IMR-90 (cell line): ENCODE results near the gene ASAP2. TPM values are rescaled to one million over a fixed set of nuclear protein-coding genes. Genes with fewer than 3 reads are reported as not detected.

ENCODE experiments used
- ATAC-seq: fragments of 200-7000 bp; cut with Tn5 transposase; 2 replicates; pipeline ENCODE4 v1.9.1; 2020; ENCODE audit warnings: low read depth, mild to moderate bottlenecking, moderate library complexity
- BruUV-seq: library from RNA; stranded (reverse); fragments of 400-500 nt; replicated peaks from 2 replicates; lab custom pipeline; 2021; lab: Mats Ljungman, UMichigan
- CTCF ChIA-PET: fragments of 300-600 bp; formaldehyde crosslinking; extraction: SDS; loops from one replicate; lab custom pipeline; 2021; ENCODE audit warnings: antibody characterized with exemption; lab: Yijun Ruan, JAX
- POLR2A ChIA-PET: fragments of 300-600 bp; sonication (Branson Sonifier 250); formaldehyde crosslinking; loops from one replicate; lab custom pipeline; 2022; ENCODE audit warnings: antibody characterized with exemption; ENCODE audit not compliant: unreplicated experiment; lab: Charles Lee
- DNase-seq: peaks from one replicate; pipeline ENCODE4 v3.0.0; 2013
- H2AFZ ChIP-seq: replicated peaks from 2 replicates; pipeline ENCODE3; 2013; ENCODE audit warnings: low read length, mild to moderate bottlenecking; ENCODE audit not compliant: poor library complexity
- H2AK5ac ChIP-seq: 2 replicates; pipeline ENCODE4 v1.6.1; 2013; ENCODE audit warnings: low read depth, low read length, inconsistent platforms
- H2AK9ac ChIP-seq: replicated peaks from 2 replicates; pipeline ENCODE3; 2013; ENCODE audit warnings: mild to moderate bottlenecking, low read depth, low read length, moderate library complexity; ENCODE audit not compliant: poor library complexity
- H2BK120ac ChIP-seq: 2 replicates; pipeline ENCODE4 v1.6.1; 2013; ENCODE audit warnings: low read depth, low read length, inconsistent platforms
- H2BK15ac ChIP-seq: 3 replicates; pipeline ENCODE4 v1.6.1; 2013; ENCODE audit warnings: low read depth, low read length, inconsistent platforms
- H2BK20ac ChIP-seq: 2 replicates; pipeline ENCODE4 v1.6.1; 2013; ENCODE audit warnings: low read depth, mild to moderate bottlenecking, inconsistent platforms, low read length, moderate library complexity
- H2BK5ac ChIP-seq: 2 replicates; pipeline ENCODE4 v1.6.1; 2013; ENCODE audit warnings: mild to moderate bottlenecking, low read depth, low read length, inconsistent platforms; ENCODE audit not compliant: poor library complexity, severe bottlenecking
- H3K14ac ChIP-seq: replicated peaks from 2 replicates; pipeline ENCODE4 v1.6.1; 2013; ENCODE audit warnings: low read depth, low read length, inconsistent platforms
- H3K18ac ChIP-seq: 2 replicates; pipeline ENCODE4 v1.6.1; 2013; ENCODE audit warnings: low read depth, low read length, control low read depth
- H3K23ac ChIP-seq: 2 replicates; pipeline ENCODE4 v1.6.1; 2013; ENCODE audit warnings: low read depth, low read length, inconsistent platforms
- H3K27ac ChIP-seq: 2 replicates; pipeline ENCODE4 v1.5.1; 2013; ENCODE audit warnings: mild to moderate bottlenecking, control low read depth, low read length; ENCODE audit not compliant: insufficient read depth
- H3K27me3 ChIP-seq: 2 replicates; pipeline ENCODE4 v1.6.1; 2013; ENCODE audit warnings: low read length; ENCODE audit not compliant: control insufficient read depth, insufficient read depth
- H3K36me3 ChIP-seq: 2 replicates; pipeline ENCODE4 v1.6.1; 2013; ENCODE audit warnings: low read length, mixed read lengths; ENCODE audit not compliant: control insufficient read depth, insufficient read depth
- H3K4ac ChIP-seq: 2 replicates; pipeline ENCODE4 v1.6.1; 2013; ENCODE audit warnings: low read depth, low read length, inconsistent platforms
- H3K4me1 ChIP-seq: 2 replicates; pipeline ENCODE4 v1.6.1; 2013; ENCODE audit warnings: low read length, mixed read lengths; ENCODE audit not compliant: control insufficient read depth, insufficient read depth
- H3K4me2 ChIP-seq: 2 replicates; pipeline ENCODE4 v1.6.1; 2013; ENCODE audit warnings: low read depth, mild to moderate bottlenecking, control low read depth, low read length, moderate library complexity
- H3K4me3 ChIP-seq: 2 replicates; pipeline ENCODE4 v1.5.1; 2013; ENCODE audit warnings: low read depth, mild to moderate bottlenecking, control low read depth, low read length, moderate library complexity; ENCODE audit not compliant: insufficient read depth
- H3K56ac ChIP-seq: 2 replicates; pipeline ENCODE4 v1.6.1; 2013; ENCODE audit warnings: low read length, inconsistent platforms; ENCODE audit not compliant: insufficient read depth; ENCODE audit errors: extremely low read depth
- H3K79me1 ChIP-seq, 2 experiments: 2 replicates each; pipeline ENCODE4 v1.6.1; 2013; ENCODE audit warnings: low read length in 2 of 2, inconsistent platforms in 1 of 2, low read depth in 1 of 2
- H3K9ac ChIP-seq: 2 replicates; pipeline ENCODE4 v1.6.1; 2013; ENCODE audit warnings: low read depth, low read length, control low read depth
- H3K9me1 ChIP-seq: 2 replicates; pipeline ENCODE4 v1.6.1; 2013; ENCODE audit warnings: low read length, inconsistent platforms; ENCODE audit not compliant: insufficient read depth
- H3K9me3 ChIP-seq: 2 replicates; pipeline ENCODE4 v1.6.1; 2013; ENCODE audit warnings: low read length; ENCODE audit not compliant: control insufficient read depth, insufficient read depth
- H4K20me1 ChIP-seq: 2 replicates; pipeline ENCODE4 v1.6.1; 2013; ENCODE audit warnings: low read length, inconsistent platforms; ENCODE audit not compliant: insufficient read depth
- H4K5ac ChIP-seq: 2 replicates; pipeline ENCODE4 v1.6.1; 2013; ENCODE audit warnings: mild to moderate bottlenecking, low read depth, low read length, control low read depth
- H4K8ac ChIP-seq, 2 experiments: 2 replicates each; pipeline ENCODE4 v1.6.1; 2013; ENCODE audit warnings: low read depth in 2 of 2, low read length in 2 of 2, control low read depth in 1 of 2, inconsistent platforms in 1 of 2
- H4K91ac ChIP-seq: 2 replicates; pipeline ENCODE4 v1.6.1; 2013; ENCODE audit warnings: low read depth, low read length, inconsistent platforms; ENCODE audit not compliant: insufficient read depth
- RAD21 ChIP-seq: IDR thresholded peaks from 2 replicates; pipeline ENCODE4 v1.6.1; 2012; ENCODE audit warnings: low read length, improper control_type of control experiment
- USF2 ChIP-seq: fragments of 150-350 bp; IDR thresholded peaks from 2 replicates; pipeline ENCODE4 v1.6.1; 2017; ENCODE audit warnings: mild to moderate bottlenecking, antibody characterized with exemption, low read length, low read depth
- WGBS, 2 experiments: methylation state at CpG; one replicate each; pipeline versions ENCODE4 v1.1.5 to v1.1.7; 2013; ENCODE audit warnings: missing lambda C conversion rate in 2 of 2; ENCODE audit not compliant: insufficient read length in 1 of 2; ENCODE audit errors: extremely low coverage in 2 of 2; 5-methylcytosine and 5-hydroxymethylcytosine counted together
- dilution Hi-C: fragments of 300-500 bp; cut with HindIII; formaldehyde crosslinking; loops from one replicate; pipeline ENCODE4 v1.14.3; 2018; ENCODE audit warnings: low sequenced_read_pairs; ENCODE audit not compliant: unreplicated experiment
- in situ Hi-C: fragments of 300-500 bp; cut with MboI; formaldehyde crosslinking; loops from 3 replicates; pipeline ENCODE4 v1.14.3; 2019; ENCODE audit warnings: low sequenced_read_pairs, inconsistent platforms, mixed read lengths
- intact Hi-C: fragments of 100-400 bp; cut with micrococcal nuclease; formaldehyde crosslinking; loops from 2 replicates; pipeline ENCODE4 v1.10.0; 2022
- polyA plus RNA-seq, 3 experiments: library from polyadenylated mRNA; depleted of rRNA; stranded (reverse); fragments of >200 nt; gene quantifications; 2 replicates each; pipeline ENCODE4 v1.2.3, GENCODE V29; 2012; ENCODE audit warnings: low replicate concordance in 1 of 3
- total RNA-seq: library from RNA; depleted of rRNA; stranded (reverse); fragments of >200 nt; gene quantifications from 2 replicates; pipeline ENCODE4 v1.2.3, GENCODE V29; 2012

ASAP2 gene
- total and polyA plus RNA-seq, 2 of the 4 experiments (the other 2 are of a cell fraction): 19.7 to 28.1 TPM

- H3K4me1 ChIP-seq: peaks cover 49% of the 10 kb centered on the region
- WGBS, 2 experiments: 92% methylated on average over 2 of the region's 6 CpGs; no CpG with 5 or more reads in 1 of the 2 experiments
These were observed 53.9 kb downstream of the ASAP2 start for GRCh38 chr2:9260464-9260918.

More at GRCh38 chr2:9260464-9260918, 53.9 kb downstream of the ASAP2 start:
- in situ Hi-C loops: no loop called here
- Histone ChIP-seq H2BK20ac (no peak overlapping the region), H3K36me3 (no peaks in the 10 kb centered on the region), H2BK15ac (no peak overlapping the region), H3K9ac (no peak overlapping the region), H3K18ac (no peak overlapping the region; the same call in 1 of the 2 replicates), H3K9me3 (no peaks in the 10 kb centered on the region), H4K5ac (no peak overlapping the region), H2AFZ (no peak overlapping the region), H3K4me3 (no peak overlapping the region), H4K91ac (no peak overlapping the region), H3K9me1 (peaks cover 30% of the 10 kb centered on the region), H2BK120ac (no peak overlapping the region), H2BK5ac (no peak overlapping the region), H3K27ac (no peak overlapping the region), H4K8ac (peak overlapping the region in 1 of 2 experiments; percentile 50; a peak in 1 of 4 replicates), H3K79me1 (peaks cover 29 to 95% of the 10 kb centered on the region in 2 experiments), H2AK5ac (peak overlapping the region; percentile 43; the same call in 1 of the 2 replicates), H4K20me1 (peaks cover 64% of the 10 kb centered on the region), H2AK9ac (no peak overlapping the region), H3K27me3 (no peaks in the 10 kb centered on the region), H3K14ac (peak overlapping the region; percentile 36; the same call in 1 of the 2 replicates), H3K56ac (no peak overlapping the region), H3K4me2 (no peak overlapping the region), H3K4ac (no peak overlapping the region), H3K23ac (peak overlapping the region; percentile 64; the same call in 1 of the 2 replicates)
- CTCF ChIA-PET: no interaction called here
- DNase-seq: no peak
- POLR2A ChIA-PET: no interaction called here
- TF ChIP-seq RAD21 (no peak), USF2 (no peak)
- ATAC-seq: no peak
- intact Hi-C loops: no loop called here
- dilution Hi-C loops: no loop called here
- no TSS peak for BruUV-seq
